NOMO-1 (cell line): ENCODE data around the gene TADA3.
A peak's percentile ranks its signal among the peaks of the same experiment; 100 is the strongest.

ENCODE experiments used
- DNase-seq, 2 experiments: peaks; one replicate each; lab custom pipeline; 2025; ENCODE audit not compliant: unreplicated experiment in 2 of 2; lab: John Stamatoyannopoulos, UW

TADA3 gene

GRCh38 chr3:9765865-9766264, 26.4 kb downstream of the TADA3 start:
- no peak for DNase-seq

GRCh38 chr3:9762871-9763270, 29.4 kb downstream of the TADA3 start:
- DNase-seq = no peak

- DNase-seq = no peak
These were observed 30.4 kb downstream of the TADA3 start for GRCh38 chr3:9761919-9762318.

- DNase-seq = no peak
These were observed 31.3 kb downstream of the TADA3 start for GRCh38 chr3:9760779-9761505.

- DNase-seq = no peak
These were observed 34.8 kb downstream of the TADA3 start for GRCh38 chr3:9757427-9757826.

- DNase-seq = no peak
These were observed 37.6 kb downstream of the TADA3 start for GRCh38 chr3:9754678-9755077.

GRCh38 chr3:9750556-9751411, 41.5 kb downstream of the TADA3 start:
- no peak for DNase-seq

GRCh38 chr3:9749645-9750555, 42.4 kb downstream of the TADA3 start, which contains the start of gene OGG1:
TSS of gene OGG1 (plus strand) at chr3:9749952. CDS start at chr3:9750287, 335 bp downstream.
- peak; percentile 99 for DNase-seq

- no peak for DNase-seq
These were observed 43.0 kb downstream of the TADA3 start for GRCh38 chr3:9749296-9749644.

- no peak for DNase-seq
These were observed 44.2 kb downstream of the TADA3 start for GRCh38 chr3:9748031-9748430.

GRCh38 chr3:9747267-9747666, 45.0 kb downstream of the TADA3 start:
- DNase-seq = no peak

GRCh38 chr3:9746330-9746729, 45.9 kb downstream of the TADA3 start:
- DNase-seq = no peak

- DNase-seq = no peak
These were observed 46.8 kb downstream of the TADA3 start for GRCh38 chr3:9745521-9745920.

- DNase-seq = no peak
These were observed 48.1 kb downstream of the TADA3 start for GRCh38 chr3:9744162-9744561.

- no peak for DNase-seq
These were observed 48.7 kb downstream of the TADA3 start for GRCh38 chr3:9743548-9743947.

GRCh38 chr3:9742560-9742959, 49.7 kb downstream of the TADA3 start:
- DNase-seq = no peak

- DNase-seq = no peak
These were observed 53.1 kb downstream of the TADA3 start for GRCh38 chr3:9739181-9739580.

- DNase-seq = no peak
These were observed 55.4 kb downstream of the TADA3 start for GRCh38 chr3:9736831-9737230.

- DNase-seq = no peak
These were observed 59.5 kb downstream of the TADA3 start for GRCh38 chr3:9732740-9733115.

GRCh38 chr3:9732080-9732739, 60.1 kb downstream of the TADA3 start:
- peak; percentile 35 to 40 for DNase-seq
